Fibroblast of upper back skin (primary cell): ENCODE measurements around the gene KPNA4.
"Not testable (repeated sequence)": the region's sequence is repeated elsewhere in the genome, so short reads cannot be mapped to it uniquely, and the experiment has no call there.

ENCODE experiments used
- DNase-seq: peaks from one replicate; pipeline ENCODE4 v3.0.0-alpha.2; 2013

KPNA4 gene

GRCh38 chr3:160569894-160570652 is 4.7 kb upstream of the KPNA4 start:
- peak; percentile 9 for DNase-seq

DNA sequence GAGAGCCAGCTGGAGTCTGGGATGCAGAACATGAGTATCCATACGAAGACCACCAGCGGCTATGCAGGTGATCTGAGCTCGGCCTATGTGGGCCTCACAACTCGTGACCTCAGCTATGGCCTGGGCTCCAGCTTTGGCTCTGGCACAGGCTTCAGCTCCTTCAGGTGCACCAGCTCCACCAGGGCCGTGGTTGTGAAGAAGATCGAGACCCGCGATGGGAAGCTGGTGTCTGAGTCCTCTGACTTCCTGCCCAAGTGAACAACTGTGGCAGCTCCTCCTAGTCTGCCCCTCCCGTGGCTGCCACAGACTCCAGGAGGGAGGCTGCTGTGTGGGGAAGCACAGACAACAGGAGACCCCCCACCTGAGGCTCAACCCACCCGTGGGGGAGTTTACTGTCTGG is 3.6 kb upstream of the KPNA4 start:
- no peak for DNase-seq

DNA sequence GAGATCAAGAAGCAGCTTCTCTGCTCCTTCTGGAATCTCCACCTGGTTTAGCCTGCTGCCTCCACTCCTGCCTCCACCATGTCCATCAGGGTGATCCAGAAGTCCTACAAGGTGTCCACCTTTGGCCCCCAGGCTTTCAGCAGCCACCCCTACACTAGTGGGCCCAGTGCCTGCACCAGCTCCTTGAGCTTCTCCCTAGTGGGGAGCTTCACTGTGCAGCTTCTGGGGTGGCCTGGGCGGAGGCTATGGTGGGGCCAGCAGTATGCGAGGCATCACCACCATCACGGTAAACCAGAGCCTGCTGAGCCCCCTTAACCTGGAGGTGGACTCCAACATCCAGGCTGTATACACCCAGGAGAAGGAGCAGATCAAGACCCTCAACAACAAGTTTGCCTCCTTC is 2.4 kb upstream of the KPNA4 start:
- no peak for DNase-seq

DNA sequence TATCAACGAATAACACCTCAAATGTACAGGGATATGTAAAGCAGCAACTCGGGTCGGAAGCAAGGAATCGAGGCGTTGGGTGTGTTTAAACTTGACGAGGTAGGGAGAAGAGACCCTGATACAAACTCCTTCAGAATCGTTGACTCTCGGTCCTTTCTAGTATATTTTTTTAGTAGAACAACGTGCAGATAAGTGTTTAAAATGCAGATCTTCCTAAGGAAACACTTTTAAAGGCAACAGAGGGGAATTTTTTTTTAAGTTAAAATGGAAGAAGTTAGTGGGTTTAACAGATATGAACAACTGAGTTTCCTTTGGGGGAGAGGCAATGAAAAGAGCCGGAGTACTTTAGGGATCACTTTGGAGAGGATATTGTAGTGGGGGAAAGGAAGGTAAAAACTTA is 1.1 kb upstream of the KPNA4 start:
- no peak for DNase-seq

GRCh38 chr3:160564949-160565441 is 376 bp downstream of the KPNA4 start:
- DNase-seq: peak; percentile 44

- DNase-seq: no peak
These were observed 986 bp downstream of the KPNA4 start for GRCh38 chr3:160564258-160564911.

DNA sequence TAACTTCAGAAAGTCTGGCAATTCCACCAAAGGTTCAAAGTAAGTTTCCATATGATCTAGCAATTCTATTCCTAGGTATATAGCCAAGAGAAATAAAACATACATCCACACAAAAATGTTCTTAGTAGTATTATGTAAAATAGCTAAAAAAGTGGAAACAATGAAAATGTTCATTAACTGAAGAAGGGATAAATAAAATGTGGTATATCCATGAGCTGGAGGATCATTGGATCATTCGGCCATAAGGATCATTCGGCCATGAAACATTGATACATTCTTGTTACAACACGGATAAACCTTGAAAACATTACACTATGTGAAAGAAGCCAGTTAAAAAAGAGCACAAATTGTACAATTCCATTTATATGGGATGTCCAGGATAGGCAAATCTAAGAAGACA is 2.4 kb downstream of the KPNA4 start:
- DNase-seq: no peak

GRCh38 chr3:160557571-160557970 is 7.8 kb downstream of the KPNA4 start:
- DNase-seq: no peak

GRCh38 chr3:160556141-160556540 is 9.2 kb downstream of the KPNA4 start:
- DNase-seq: no peak

DNA sequence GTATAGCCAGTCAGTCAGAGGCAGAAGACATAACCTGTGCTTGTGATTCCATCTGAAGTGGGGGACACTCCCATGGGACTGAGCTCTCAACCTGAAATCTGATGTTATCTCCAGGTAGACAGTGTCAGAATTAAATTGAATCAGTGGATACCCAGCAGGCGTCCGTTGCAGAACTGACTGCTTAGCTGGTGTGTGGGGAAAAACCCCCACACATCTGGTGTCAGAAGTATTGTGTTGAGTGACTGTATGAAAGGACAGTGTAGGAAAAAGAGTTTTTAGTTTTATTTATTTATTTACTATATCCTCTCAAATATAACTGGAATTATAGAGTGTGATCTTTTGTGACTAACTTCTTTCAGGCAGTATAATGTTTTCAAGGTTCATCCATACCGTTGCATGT is 10.4 kb downstream of the KPNA4 start:
- DNase-seq: no peak

GRCh38 chr3:160553827-160554226 is 11.5 kb downstream of the KPNA4 start:
- no peak for DNase-seq

DNA sequence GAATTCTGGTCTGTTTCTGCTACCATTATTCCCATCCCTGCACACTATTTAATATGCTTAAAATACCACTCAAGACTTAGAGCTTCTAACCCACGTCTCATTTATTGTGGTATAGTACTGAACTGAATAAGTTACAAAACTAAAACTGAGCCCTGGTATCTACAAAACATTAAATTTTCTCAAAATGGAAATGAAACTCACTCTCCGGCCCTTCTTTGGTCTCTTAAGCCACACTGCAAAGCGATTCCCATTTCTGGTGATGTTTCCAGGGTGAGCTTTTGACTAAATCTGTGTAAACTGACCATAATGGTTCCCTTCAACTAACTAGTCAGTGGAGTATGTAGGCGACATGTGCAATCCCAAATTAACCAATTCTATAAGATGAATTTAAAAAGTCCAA is 18.6 kb downstream of the KPNA4 start:
- DNase-seq: no peak

DNA sequence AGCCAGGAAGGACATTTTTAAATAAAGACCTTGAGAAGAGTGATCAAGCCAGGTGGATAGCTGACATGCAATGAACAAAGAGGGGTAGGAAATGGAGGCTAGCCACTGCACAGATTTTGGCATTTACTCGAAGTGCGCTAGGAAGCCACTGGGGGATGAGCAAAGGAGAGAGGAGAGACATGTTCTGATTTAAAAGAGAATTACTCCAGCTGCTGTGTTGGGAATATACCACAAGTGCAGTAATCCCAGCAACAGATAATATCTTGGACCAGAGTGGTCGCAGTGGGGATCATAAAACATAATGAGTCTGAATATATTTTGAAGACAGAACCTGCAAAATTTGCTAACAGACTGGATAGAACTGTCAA is 19.9 kb downstream of the KPNA4 start:
- no peak for DNase-seq

GRCh38 chr3:160544844-160545503 is 20.4 kb downstream of the KPNA4 start:
- DNase-seq: peak; percentile 16

DNA sequence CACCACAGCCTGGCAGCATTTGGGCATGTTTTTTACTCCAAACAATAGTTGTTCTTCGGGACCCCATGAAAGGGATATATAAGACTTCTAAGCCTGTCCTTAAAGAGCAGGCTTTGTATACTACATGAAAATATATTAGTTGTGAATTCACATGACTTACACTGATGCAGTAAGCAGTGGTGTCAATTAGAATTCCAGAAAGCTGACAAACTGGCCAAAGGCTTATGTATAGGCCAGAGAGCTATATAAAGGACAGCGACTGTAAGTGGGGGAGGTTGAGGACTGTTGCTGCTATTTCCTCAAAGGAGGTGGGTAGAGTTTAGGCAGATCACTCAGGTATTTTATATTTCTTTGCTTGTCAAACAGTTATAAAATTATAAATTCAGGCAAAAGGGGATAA is 24.8 kb downstream of the KPNA4 start:
- peak; percentile 43 for DNase-seq

DNA sequence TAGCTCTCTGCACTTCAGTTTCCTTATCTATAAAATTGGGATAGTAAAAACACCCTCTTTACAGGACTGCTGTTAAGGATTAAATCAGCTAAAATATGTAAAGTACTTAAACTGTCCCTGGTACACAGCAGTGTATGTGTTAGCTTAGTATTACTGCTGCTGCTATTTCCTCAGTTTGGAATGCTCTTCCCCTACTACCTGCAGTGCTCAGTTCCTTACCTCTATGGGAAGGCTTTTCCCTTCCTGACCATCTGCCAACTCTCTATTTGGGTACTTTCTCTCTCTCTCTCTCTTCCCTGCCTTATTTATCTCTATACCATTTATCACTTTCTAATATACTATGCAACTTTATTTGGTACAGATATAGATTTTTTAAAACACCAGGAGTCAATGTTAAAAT is 26.5 kb downstream of the KPNA4 start:
- DNase-seq: no peak

GRCh38 chr3:160537729-160538128 is 27.6 kb downstream of the KPNA4 start:
- no peak for DNase-seq

DNA sequence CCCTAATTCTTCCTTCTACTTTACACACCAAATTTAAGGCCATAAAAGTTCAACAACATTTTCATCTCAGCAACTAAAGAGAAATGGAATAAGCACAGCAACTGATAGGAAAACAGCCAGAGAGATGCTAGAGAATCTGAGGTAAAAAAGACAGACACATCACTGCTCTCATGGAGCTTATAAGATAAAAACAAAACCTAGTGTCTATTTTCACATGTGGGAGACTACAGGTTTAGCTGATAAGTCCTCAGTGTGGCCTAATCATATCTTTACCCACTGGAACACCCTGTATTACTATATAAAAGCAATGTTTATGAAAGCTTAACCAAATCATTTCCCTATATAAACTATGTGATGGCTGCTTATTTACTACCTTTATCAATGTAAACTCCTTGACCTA is 33.0 kb downstream of the KPNA4 start:
- no peak for DNase-seq

DNA sequence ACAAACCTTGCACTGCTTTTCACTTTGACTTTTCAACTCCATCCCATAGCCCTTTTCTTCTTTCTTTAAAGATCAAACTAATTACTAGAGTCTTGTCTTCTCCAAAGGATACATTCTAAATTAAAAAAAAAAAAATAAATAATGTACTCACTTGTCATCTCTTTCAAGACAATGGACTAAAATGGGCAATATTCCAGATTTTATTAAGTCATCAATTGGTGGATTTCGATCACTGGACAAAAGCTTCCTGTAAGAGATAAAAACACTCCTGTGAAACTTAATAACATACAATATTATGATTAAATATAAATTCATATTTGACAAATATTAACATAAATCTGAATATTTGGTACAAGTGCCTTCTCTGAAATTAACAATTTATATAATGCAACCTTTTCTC is 34.1 kb downstream of the KPNA4 start:
- DNase-seq: no peak

DNA sequence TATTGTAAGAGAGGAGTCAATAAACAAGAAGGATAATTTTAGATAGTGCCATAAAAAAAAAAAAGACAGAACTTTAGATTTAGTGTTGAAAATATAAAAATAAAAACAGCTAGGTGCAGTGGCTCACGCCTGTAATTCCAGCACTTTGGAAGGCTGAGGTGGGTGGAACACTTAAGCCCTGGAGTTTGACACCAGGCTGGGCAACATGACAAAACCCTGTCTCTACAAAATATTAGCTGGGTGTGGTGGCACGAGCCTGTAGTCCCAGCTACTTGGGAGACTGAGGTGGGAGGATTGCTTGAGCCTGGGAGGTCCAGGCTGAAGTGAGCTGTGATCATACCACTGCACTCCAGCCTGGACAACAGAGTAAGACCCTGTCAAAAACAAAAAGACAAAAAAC is 49.0 kb downstream of the KPNA4 start:
- not testable (repeated sequence) for DNase-seq

DNA sequence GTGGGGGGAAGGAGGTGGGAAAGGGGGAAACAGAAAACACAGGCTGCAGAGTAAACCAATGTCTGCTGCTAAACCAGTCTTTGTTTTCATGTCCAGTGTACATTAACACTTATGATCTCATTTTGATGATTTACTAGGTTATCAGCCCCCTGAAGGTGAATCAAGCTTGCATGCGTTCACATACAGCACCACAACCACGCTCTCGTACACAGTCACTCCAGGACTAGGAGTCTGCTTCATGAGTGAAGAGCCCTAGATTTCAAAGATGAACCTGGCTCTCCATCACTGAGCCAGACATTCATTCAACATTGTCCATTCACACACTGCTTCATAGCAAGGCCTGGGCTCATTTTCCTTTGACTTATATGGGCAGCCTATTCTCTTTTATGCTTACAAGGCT is 64.0 kb downstream of the KPNA4 start:
- no peak for DNase-seq

GRCh38 chr3:160498202-160498601 is 67.2 kb downstream of the KPNA4 start:
- no peak for DNase-seq

DNA sequence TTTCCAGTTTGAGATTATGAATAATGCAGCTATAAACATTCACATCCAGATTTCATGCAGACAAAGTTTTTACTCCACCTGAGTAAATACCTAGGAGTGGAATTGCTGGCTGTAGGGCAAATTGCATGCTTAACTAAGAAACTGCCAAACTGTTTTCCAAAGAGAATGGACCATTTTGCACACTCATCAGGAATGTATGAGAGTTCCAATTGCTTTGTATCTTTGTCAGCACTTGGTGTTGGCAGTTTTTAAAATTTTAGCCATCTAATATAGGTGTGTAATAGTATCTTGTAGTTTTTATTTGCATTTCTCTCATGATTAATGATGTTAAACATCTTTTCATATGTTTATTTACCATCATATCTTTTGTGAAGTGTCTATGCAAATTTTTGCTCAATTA is 75.2 kb downstream of the KPNA4 start:
- no peak for DNase-seq

DNA sequence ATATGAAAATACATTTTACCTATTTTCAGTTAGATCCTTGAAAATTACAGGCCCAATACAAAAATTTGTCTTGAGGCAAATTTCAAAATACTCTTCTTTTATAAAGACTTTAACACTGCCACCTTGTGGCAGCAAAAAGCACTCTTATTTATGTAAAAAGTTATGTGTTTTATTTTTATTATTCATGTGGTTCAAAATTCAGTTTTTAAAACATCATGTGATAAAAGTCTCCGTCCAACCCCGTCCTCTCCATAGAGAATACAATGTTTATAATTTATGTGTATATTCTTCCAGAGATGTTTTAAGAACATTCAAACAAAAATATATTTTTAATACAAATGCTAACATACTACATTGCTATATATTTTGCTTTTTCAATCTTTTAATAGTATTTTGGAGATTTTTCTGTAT is 78.9 kb downstream of the KPNA4 start:
- DNase-seq: peak; percentile 62
